Measurements from ENCODE around the gene IGLL5.

Gene IGLL5
- 0 reads per million in 2 experiments for total RNA-seq

GRCh38 chr22:22887621-22888503, at the start of gene IGLL5:
Gene IGLL5, plus strand, starts transcription at chr22:22887816. Its CDS starts 238 bp downstream, at chr22:22888054.
- DNase-seq (ENCODE audit: low read depth) = no peak

GRCh38 chr22:22838148-22838786, 49.3 kb upstream of the IGLL5 start:
- no peak for DNase-seq (ENCODE audit: low read depth)

- no peak for DNase-seq (ENCODE audit: low read depth)
Observed at GRCh38 chr22:22839570-22840314, 47.9 kb upstream of the IGLL5 start.

- no peak for DNase-seq (ENCODE audit: low read depth)
Observed at GRCh38 chr22:22840780-22841179, 46.8 kb upstream of the IGLL5 start.

GRCh38 chr22:22841598-22841997, 46.0 kb upstream of the IGLL5 start:
- no peak for DNase-seq (ENCODE audit: low read depth)

- DNase-seq (ENCODE audit: low read depth) = no peak
Observed at GRCh38 chr22:22842085-22842484, 45.5 kb upstream of the IGLL5 start.

- no peak for DNase-seq (ENCODE audit: low read depth)
Observed at GRCh38 chr22:22843848-22844247, 43.8 kb upstream of the IGLL5 start.

GRCh38 chr22:22847241-22847640, 40.4 kb upstream of the IGLL5 start:
- DNase-seq (ENCODE audit: low read depth) = no peak

- DNase-seq (ENCODE audit: low read depth) = peak; percentile 50
Observed at GRCh38 chr22:22848364-22848866, 39.2 kb upstream of the IGLL5 start.

- DNase-seq (ENCODE audit: low read depth) = no peak
Observed at GRCh38 chr22:22849640-22850610, 37.7 kb upstream of the IGLL5 start.

- no peak for DNase-seq (ENCODE audit: low read depth)
Observed at GRCh38 chr22:22851969-22852368, 35.6 kb upstream of the IGLL5 start.

- no peak for DNase-seq (ENCODE audit: low read depth)
Observed at GRCh38 chr22:22853713-22854112, 33.9 kb upstream of the IGLL5 start.

GRCh38 chr22:22854466-22854865, 33.1 kb upstream of the IGLL5 start:
- DNase-seq (ENCODE audit: low read depth) = no peak

- no peak for DNase-seq (ENCODE audit: low read depth)
Observed at GRCh38 chr22:22855085-22855484, 32.5 kb upstream of the IGLL5 start.

- DNase-seq (ENCODE audit: low read depth) = peak; percentile 15
Observed at GRCh38 chr22:22855617-22856308, 31.9 kb upstream of the IGLL5 start.

- no peak for DNase-seq (ENCODE audit: low read depth)
Observed at GRCh38 chr22:22856364-22856763, 31.3 kb upstream of the IGLL5 start.

- DNase-seq (ENCODE audit: low read depth) = no peak
Observed at GRCh38 chr22:22856885-22857606, 30.6 kb upstream of the IGLL5 start.

- DNase-seq (ENCODE audit: low read depth) = no peak
Observed at GRCh38 chr22:22857607-22858558, 29.7 kb upstream of the IGLL5 start.

GRCh38 chr22:22858559-22858937, 29.1 kb upstream of the IGLL5 start:
- DNase-seq (ENCODE audit: low read depth) = no peak

Data from T follicular helper cell (primary cell).